Liver (tissue), 3 donors: ENCODE results near the gene PDLIM1.

ENCODE experiments used
- CTCF ChIP-seq: fragments of 150-350 bp; IDR thresholded peaks from 2 replicates; pipeline ENCODE4 v1.5.1; 2017; ENCODE audit warnings: improper control_type of control experiment, low read depth, low read length; ENCODE audit not compliant: missing input control
- GABPA ChIP-seq, 2 donors: IDR thresholded peaks in 1 of 2; conservative IDR thresholded peaks in 1 of 2; 2 replicates each; pipeline ENCODE4 v1.6.1; 2016; ENCODE audit warnings: antibody characterized with exemption in 2 of 2, mild to moderate bottlenecking in 1 of 2, moderate library complexity in 1 of 2
- HNF4A ChIP-seq, 2 donors: conservative IDR thresholded peaks; 2 replicates each; pipeline ENCODE4 v1.6.1; 2016; ENCODE audit warnings: antibody characterized with exemption in 2 of 2, mild to moderate bottlenecking in 2 of 2
- NR2F2 ChIP-seq: IDR thresholded peaks from 2 replicates; pipeline ENCODE4 v1.6.1; 2016; ENCODE audit warnings: antibody characterized with exemption
- TAF1 ChIP-seq: conservative IDR thresholded peaks from 2 replicates; pipeline ENCODE4 v1.6.1; 2016; ENCODE audit warnings: antibody characterized with exemption, mild to moderate bottlenecking
- donor health status: healthy.
- donor health status: healthy.

GRCh38 chr10:95214369-95214768 lies 76.4 kb downstream of the PDLIM1 start:
- TF ChIP-seq HNF4A (conservative IDR thresholded peaks at IDR 0.05) = no peak
- TF ChIP-seq GABPA (IDR thresholded peaks at IDR 0.05 in 1 of 2, conservative IDR thresholded peaks at IDR 0.05 in 1 of 2) = no peak
- no peak for TF ChIP-seq CTCF
- no peak for TF ChIP-seq TAF1
- TF ChIP-seq NR2F2 = no peak
